SK-N-SH (cell line): ENCODE results near the gene SENP8.

Experiments used
- CHD2 ChIP-seq: fragments of 150-350 bp; IDR thresholded peaks from 2 replicates; pipeline ENCODE4 v1.6.1; 2018; ENCODE audit warnings: low read length; ENCODE audit not compliant: partially characterized antibody
- CTCF ChIP-seq: fragments of 200-600 bp; sonication (generic); IDR thresholded peaks from 2 replicates; pipeline ENCODE4 v1.6.1; 2017; ENCODE audit warnings: antibody characterized with exemption, mild to moderate bottlenecking, moderate library complexity
- EP300 ChIP-seq, 2 experiments: IDR thresholded peaks; 2 replicates each; pipeline versions ENCODE4 v1.4.0 to v1.6.1; 2012; ENCODE audit warnings: borderline replicate concordance in 1 of 2, low read depth in 1 of 2, low read length in 1 of 2
- GABPA ChIP-seq: IDR thresholded peaks from 2 replicates; pipeline ENCODE4 v1.4.0; 2012; ENCODE audit warnings: low read depth, mild to moderate bottlenecking
- MXI1 ChIP-seq: IDR thresholded peaks from 2 replicates; pipeline ENCODE4 v1.6.1; 2012; ENCODE audit warnings: mild to moderate bottlenecking, low read depth, low read length, improper control_type of control experiment
- POLR2AphosphoS5 ChIP-seq: IDR thresholded peaks from 2 replicates; pipeline ENCODE4 v1.6.1; 2012; ENCODE audit warnings: low read depth, low read length
- RFX5 ChIP-seq: IDR thresholded peaks from 2 replicates; pipeline ENCODE4 v1.6.1; 2012; ENCODE audit warnings: mild to moderate bottlenecking, improper control_type of control experiment, low read length
- TCF12 ChIP-seq: IDR thresholded peaks from 2 replicates; pipeline ENCODE4 v1.4.0; 2012
- USF1 ChIP-seq: IDR thresholded peaks from 2 replicates; pipeline ENCODE4 v1.4.0; 2012; ENCODE audit warnings: low read depth, borderline replicate concordance
- TF ChIP-seq, protein P1 (sequence below): fragments of 150-350 bp; IDR thresholded peaks from 2 replicates; pipeline ENCODE4 v1.6.1; 2017; ENCODE audit warnings: antibody characterized with exemption, low read length, low read depth, borderline replicate concordance

DNA sequence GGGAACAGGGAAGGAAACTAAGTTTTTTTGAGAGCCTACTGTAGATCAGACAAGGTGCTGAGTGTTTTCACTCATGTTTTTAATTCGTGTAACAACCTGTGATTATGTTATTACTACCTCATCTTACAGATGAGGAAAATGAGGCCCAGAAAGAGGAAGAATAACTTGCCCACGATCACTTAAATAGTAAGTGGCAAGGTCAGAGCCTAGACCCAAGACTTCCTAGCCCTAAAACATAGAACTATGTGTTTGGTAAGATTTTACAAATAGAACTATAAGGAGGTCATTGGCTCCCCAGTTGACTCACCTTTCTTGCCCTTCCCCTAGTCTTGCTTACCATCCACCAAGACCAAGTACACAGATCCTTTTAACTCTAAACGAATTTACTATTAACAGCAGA is 13.7 kb downstream of the SENP8 start:
- TF ChIP-seq, protein P1, sequence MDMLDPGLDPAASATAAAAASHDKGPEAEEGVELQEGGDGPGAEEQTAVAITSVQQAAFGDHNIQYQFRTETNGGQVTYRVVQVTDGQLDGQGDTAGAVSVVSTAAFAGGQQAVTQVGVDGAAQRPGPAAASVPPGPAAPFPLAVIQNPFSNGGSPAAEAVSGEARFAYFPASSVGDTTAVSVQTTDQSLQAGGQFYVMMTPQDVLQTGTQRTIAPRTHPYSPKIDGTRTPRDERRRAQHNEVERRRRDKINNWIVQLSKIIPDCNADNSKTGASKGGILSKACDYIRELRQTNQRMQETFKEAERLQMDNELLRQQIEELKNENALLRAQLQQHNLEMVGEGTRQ = no peak
- no peak for TF ChIP-seq TCF12
- no peak for TF ChIP-seq USF1
- TF ChIP-seq RFX5 = no peak
- no peak for TF ChIP-seq CTCF
- no peak for TF ChIP-seq CHD2
- no peak for TF ChIP-seq EP300 (IDR thresholded peaks at IDR 0.05; ENCODE audit: borderline replicate concordance in 1 of 2, low read depth in 1 of 2, low read length in 1 of 2)
- TF ChIP-seq GABPA = no peak
- TF ChIP-seq MXI1 = no peak
- TF ChIP-seq POLR2AphosphoS5 = no peak
